ENCODE measurements around the gene FOXP1. TPM values are rescaled to one million over a fixed set of nuclear protein-coding genes. Genes with fewer than 3 reads are reported as not detected.
"Not testable (repeated sequence)": the region's sequence is repeated elsewhere in the genome, so short reads cannot be mapped to it uniquely, and the experiment has no call there.

The FOXP1 gene
- total RNA-seq, 3 donors from 2014 or later: 61.9 to 267 (median 146) TPM

GRCh38 chr3:71528816-71529215, 54.7 kb downstream of the FOXP1 start:
- intact Hi-C loops (cut with DNase I; ENCODE audit: low total_unique reads): no loop called here

GRCh38 chr3:71526448-71526847, 57.1 kb downstream of the FOXP1 start:
- H3K27me3 ChIP-seq; DNase-seq (ENCODE audit: low spot score in 2 of 2); H3K4me3 ChIP-seq; H3K36me3 ChIP-seq; H3K4me1 ChIP-seq; intact Hi-C loops (cut with DNase I; ENCODE audit: low total_unique reads); H3K9me3 ChIP-seq: not testable (repeated sequence)
- H3K27ac ChIP-seq: peak overlapping the region in 1 of 2 donors; percentile 21

More at GRCh38 chr3:71528816-71529215, 54.7 kb downstream of the FOXP1 start:
- TF ChIP-seq CTCF (IDR thresholded peaks at IDR 0.05): no peak
- no peak for TF ChIP-seq POLR2A (IDR thresholded peaks at IDR 0.05)
- no peak for TF ChIP-seq POLR2AphosphoS5 (IDR thresholded peaks at IDR 0.05)
- no peaks in the 10 kb centered on the region for H3K27me3 ChIP-seq
- H3K27ac ChIP-seq: peak overlapping the region; percentile 16 to 60
- no peak overlapping the region for H3K4me3 ChIP-seq
- DNase-seq (ENCODE audit: low spot score in 2 of 2): no peak
- peaks cover 0 to 3% of the 10 kb centered on the region in 2 donors for H3K4me1 ChIP-seq
- no peaks in the 10 kb centered on the region for H3K36me3 ChIP-seq
- no peaks in the 10 kb centered on the region for H3K9me3 ChIP-seq

GRCh38 chr3:71525391-71525790, 58.1 kb downstream of the FOXP1 start:
- Histone ChIP-seq H3K27me3 (no peaks in the 10 kb centered on the region), H3K36me3 (no peaks in the 10 kb centered on the region), H3K27ac (no peak overlapping the region), H3K4me1 (peaks cover 0 to 2% of the 10 kb centered on the region in 2 donors), H3K9me3 (no peaks in the 10 kb centered on the region), H3K4me3 (no peak overlapping the region)
- no peak for DNase-seq (ENCODE audit: low spot score in 2 of 2)
- intact Hi-C loops (cut with DNase I; ENCODE audit: low total_unique reads): no loop called here
- TF ChIP-seq POLR2A (IDR thresholded peaks at IDR 0.05) (no peak), POLR2AphosphoS5 (IDR thresholded peaks at IDR 0.05) (no peak), CTCF (IDR thresholded peaks at IDR 0.05) (no peak)

- no peak overlapping the region for H3K4me3 ChIP-seq
These were observed 58.9 kb downstream of the FOXP1 start for GRCh38 chr3:71524672-71525071.

GRCh38 chr3:71523628-71524027, 59.9 kb downstream of the FOXP1 start:
- no peak for DNase-seq (ENCODE audit: low spot score in 2 of 2)
- intact Hi-C loops (cut with DNase I; ENCODE audit: low total_unique reads): no loop called here
- Histone ChIP-seq H3K4me3 (no peak overlapping the region), H3K9me3 (no peaks in the 10 kb centered on the region), H3K27me3 (no peaks in the 10 kb centered on the region), H3K36me3 (no peaks in the 10 kb centered on the region), H3K4me1 (peaks cover 0 to 5% of the 10 kb centered on the region in 2 donors), H3K27ac (no peak overlapping the region)
- no peak for TF ChIP-seq POLR2A (IDR thresholded peaks at IDR 0.05)
- no peak for TF ChIP-seq CTCF (IDR thresholded peaks at IDR 0.05)
- TF ChIP-seq POLR2AphosphoS5 (IDR thresholded peaks at IDR 0.05): no peak

More at GRCh38 chr3:71524672-71525071, 58.9 kb downstream of the FOXP1 start:
- no peak for DNase-seq (ENCODE audit: low spot score in 2 of 2)
- H3K27ac ChIP-seq: no peak overlapping the region
- no peak for TF ChIP-seq POLR2AphosphoS5 (IDR thresholded peaks at IDR 0.05)
- TF ChIP-seq CTCF (IDR thresholded peaks at IDR 0.05): no peak
- TF ChIP-seq POLR2A (IDR thresholded peaks at IDR 0.05): no peak
- intact Hi-C loops (cut with DNase I; ENCODE audit: low total_unique reads): no loop called here
- no peaks in the 10 kb centered on the region for H3K36me3 ChIP-seq
- no peaks in the 10 kb centered on the region for H3K27me3 ChIP-seq
- peaks cover 0 to 5% of the 10 kb centered on the region in 2 donors for H3K4me1 ChIP-seq
- no peaks in the 10 kb centered on the region for H3K9me3 ChIP-seq

Measured in breast epithelium (tissue), 4 donors.